ENCODE data around the gene RUVBL2. TPM values are rescaled to one million over a fixed set of nuclear protein-coding genes. Genes with fewer than 3 reads are reported as not detected.
"Not testable (repeated sequence)": the region's sequence is repeated elsewhere in the genome, so short reads cannot be mapped to it uniquely, and the experiment has no call there.

The RUVBL2 gene
- total RNA-seq, 1 donor from 2014 or later, result 46.8 TPM

GRCh38 chr19:49006905-49007304 is 13.2 kb downstream of the RUVBL2 start:
- DNase-seq (ENCODE audit: missing footprints), result no peak
- intact Hi-C loops (cut with DNase I), result no loop called here
- no peak for ATAC-seq

GRCh38 chr19:49009828-49010227 is 16.1 kb downstream of the RUVBL2 start:
- intact Hi-C loops (cut with DNase I), result no loop called here
- no peak for ATAC-seq
- no peak for DNase-seq (ENCODE audit: missing footprints)

- intact Hi-C loops (cut with DNase I), result no loop called here
- no peak for ATAC-seq
- no peak for DNase-seq (ENCODE audit: missing footprints)
These were observed 16.8 kb downstream of the RUVBL2 start for GRCh38 chr19:49010453-49010852.

- DNase-seq (ENCODE audit: missing footprints) (no peak), ATAC-seq (no peak)
- intact Hi-C loops (cut with DNase I), result no loop called here
These were observed 17.5 kb downstream of the RUVBL2 start for GRCh38 chr19:49011194-49011593.

GRCh38 chr19:49014123-49014869 is 20.6 kb downstream of the RUVBL2 start:
- intact Hi-C loops (cut with DNase I), result no loop called here
- no peak for DNase-seq (ENCODE audit: missing footprints)

GRCh38 chr19:49014870-49015255 is 21.2 kb downstream of the RUVBL2 start:
- ATAC-seq (no peak), DNase-seq (ENCODE audit: missing footprints) (no peak)
- intact Hi-C loops (cut with DNase I), result loop anchor here (5.0 kb wide), 1 partner anchor 72 kb away; the partner anchor contains the start of gene SNRNP70

More at GRCh38 chr19:49014123-49014869, 20.6 kb downstream of the RUVBL2 start:
- ATAC-seq, result no peak

GRCh38 chr19:49016067-49016839 is 22.6 kb downstream of the RUVBL2 start:
- DNase-seq (ENCODE audit: missing footprints) (no peak), ATAC-seq (no peak)
- intact Hi-C loops (cut with DNase I), result loop anchor here (5.0 kb wide), 1 partner anchor 71 kb away; the partner anchor contains the start of gene SNRNP70

- DNase-seq (ENCODE audit: missing footprints) (no peak), ATAC-seq (no peak)
- intact Hi-C loops (cut with DNase I), result loop anchor here (5.0 kb wide), 1 partner anchor 70 kb away; the partner anchor contains the start of gene SNRNP70
These were observed 23.5 kb downstream of the RUVBL2 start, which contains the start of gene LHB for GRCh38 chr19:49017041-49017665. LHB (minus strand) TSS chr19:49017091; CDS start chr19:49017081, 10 bp downstream.

GRCh38 chr19:49017666-49018351 is 24.1 kb downstream of the RUVBL2 start:
- ATAC-seq, result peak; percentile 57
- intact Hi-C loops (cut with DNase I), result loop anchor here (5.0 kb wide), 1 partner anchor 69 kb away; the partner anchor contains the start of gene SNRNP70
- DNase-seq (ENCODE audit: missing footprints), result no peak

GRCh38 chr19:49018388-49019241 is 24.9 kb downstream of the RUVBL2 start:
- intact Hi-C loops (cut with DNase I), result loop anchor here (5.0 kb wide), 1 partner anchor 69 kb away; the partner anchor contains the start of gene SNRNP70
- not testable (repeated sequence) for DNase-seq (ENCODE audit: missing footprints); ATAC-seq

- ATAC-seq (peak; percentile 64), DNase-seq (ENCODE audit: missing footprints) (peak; percentile 76)
- intact Hi-C loops (cut with DNase I), result loop anchor here (5.0 kb wide), 1 partner anchor 68 kb away; the partner anchor contains the start of gene SNRNP70
These were observed 25.7 kb downstream of the RUVBL2 start for GRCh38 chr19:49019242-49019932.

GRCh38 chr19:49020342-49020741 is 26.7 kb downstream of the RUVBL2 start:
- ATAC-seq (no peak), DNase-seq (ENCODE audit: missing footprints) (no peak)
- intact Hi-C loops (cut with DNase I), result no loop called here

- ATAC-seq, result no peak
- intact Hi-C loops (cut with DNase I), result no loop called here
- no peak for DNase-seq (ENCODE audit: missing footprints)
These were observed 27.5 kb downstream of the RUVBL2 start for GRCh38 chr19:49020931-49021895.

GRCh38 chr19:49022116-49022515 is 28.4 kb downstream of the RUVBL2 start:
- intact Hi-C loops (cut with DNase I), result no loop called here
- DNase-seq (ENCODE audit: missing footprints) (no peak), ATAC-seq (no peak)

- ATAC-seq; intact Hi-C loops (cut with DNase I); DNase-seq (ENCODE audit: missing footprints): not testable (repeated sequence)
These were observed 30.5 kb downstream of the RUVBL2 start, which contains the start of gene CGB3 for GRCh38 chr19:49024233-49024632. CGB3 (minus strand) TSS chr19:49024333; CDS start chr19:49023971, 362 bp downstream.

- ATAC-seq; intact Hi-C loops (cut with DNase I); DNase-seq (ENCODE audit: missing footprints): not testable (repeated sequence)
These were observed 31.4 kb downstream of the RUVBL2 start for GRCh38 chr19:49025088-49025487.
